Measurements from ENCODE around the gene LRP1B. TPM values are rescaled to one million over a fixed set of nuclear protein-coding genes. Genes with fewer than 3 reads are reported as not detected.

The LRP1B gene
- total RNA-seq, 2 donors from 2014 or later = 0.79 to 1.8 TPM

- 95 to 100% methylated on average over 1 to 8 of the region's 8 CpGs for WGBS, 2 experiments (ENCODE audit: insufficient coverage in 1 of 2, insufficient read length in 1 of 2)
- TF ChIP-seq, protein P1, sequence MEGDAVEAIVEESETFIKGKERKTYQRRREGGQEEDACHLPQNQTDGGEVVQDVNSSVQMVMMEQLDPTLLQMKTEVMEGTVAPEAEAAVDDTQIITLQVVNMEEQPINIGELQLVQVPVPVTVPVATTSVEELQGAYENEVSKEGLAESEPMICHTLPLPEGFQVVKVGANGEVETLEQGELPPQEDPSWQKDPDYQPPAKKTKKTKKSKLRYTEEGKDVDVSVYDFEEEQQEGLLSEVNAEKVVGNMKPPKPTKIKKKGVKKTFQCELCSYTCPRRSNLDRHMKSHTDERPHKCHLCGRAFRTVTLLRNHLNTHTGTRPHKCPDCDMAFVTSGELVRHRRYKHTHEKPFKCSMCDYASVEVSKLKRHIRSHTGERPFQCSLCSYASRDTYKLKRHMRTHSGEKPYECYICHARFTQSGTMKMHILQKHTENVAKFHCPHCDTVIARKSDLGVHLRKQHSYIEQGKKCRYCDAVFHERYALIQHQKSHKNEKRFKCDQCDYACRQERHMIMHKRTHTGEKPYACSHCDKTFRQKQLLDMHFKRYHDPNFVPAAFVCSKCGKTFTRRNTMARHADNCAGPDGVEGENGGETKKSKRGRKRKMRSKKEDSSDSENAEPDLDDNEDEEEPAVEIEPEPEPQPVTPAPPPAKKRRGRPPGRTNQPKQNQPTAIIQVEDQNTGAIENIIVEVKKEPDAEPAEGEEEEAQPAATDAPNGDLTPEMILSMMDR (conservative IDR thresholded peaks at IDR 0.05) = no peak
- H3K27ac Mint-ChIP-seq = no peak overlapping the region
Observed at GRCh38 chr2:141929331-141930252, 201.2 kb downstream of the LRP1B start.

GRCh38 chr2:141928476-141928875, 202.3 kb downstream of the LRP1B start:
- Mint-ChIP-seq H3K27me3 (ENCODE audit: insufficient read depth) (no peaks in the 10 kb centered on the region), H3K36me3 (ENCODE audit: low read depth) (no peaks in the 10 kb centered on the region), H3K27ac (no peak overlapping the region), H3K4me3 (no peak overlapping the region), H3K4me1 (peaks cover 39% of the 10 kb centered on the region), H3K9me3 (no peaks in the 10 kb centered on the region)
- Histone ChIP-seq H3K27ac (ENCODE audit: low read depth, low read length) (no peak overlapping the region), H3K27me3 (ENCODE audit: control insufficient read depth, insufficient read depth, low read length, poor library complexity, severe bottlenecking) (no peaks in the 10 kb centered on the region), H3K36me3 (ENCODE audit: control insufficient read depth, insufficient read depth, low read length) (no peaks in the 10 kb centered on the region), H3K9ac (ENCODE audit: extremely low read depth, low read length, poor library complexity, severe bottlenecking) (no peak overlapping the region), H3K4me3 (ENCODE audit: low read length) (no peak overlapping the region), H3K4me1 (ENCODE audit: control insufficient read depth, insufficient read depth, low read length) (peaks cover 9% of the 10 kb centered on the region), H3K9me3 (ENCODE audit: control insufficient read depth, low read length) (peaks cover 10% of the 10 kb centered on the region)
- TF ChIP-seq, protein P1 (conservative IDR thresholded peaks at IDR 0.05) = no peak
- DNase-seq = no peak

More at GRCh38 chr2:141929331-141930252, 201.2 kb downstream of the LRP1B start:
- Mint-ChIP-seq H3K9me3 (peaks cover 2% of the 10 kb centered on the region), H3K36me3 (ENCODE audit: low read depth) (peaks cover 4% of the 10 kb centered on the region), H3K4me1 (peaks cover 39% of the 10 kb centered on the region), H3K4me3 (no peak overlapping the region), H3K27me3 (ENCODE audit: insufficient read depth) (no peaks in the 10 kb centered on the region)
- DNase-seq = no peak
- Histone ChIP-seq H3K27me3 (ENCODE audit: control insufficient read depth, insufficient read depth, low read length, poor library complexity, severe bottlenecking) (no peaks in the 10 kb centered on the region), H3K27ac (ENCODE audit: low read depth, low read length) (no peak overlapping the region), H3K36me3 (ENCODE audit: control insufficient read depth, insufficient read depth, low read length) (no peaks in the 10 kb centered on the region), H3K9ac (ENCODE audit: extremely low read depth, low read length, poor library complexity, severe bottlenecking) (no peak overlapping the region), H3K4me1 (ENCODE audit: control insufficient read depth, insufficient read depth, low read length) (peaks cover 9% of the 10 kb centered on the region), H3K4me3 (ENCODE audit: low read length) (no peak overlapping the region), H3K9me3 (ENCODE audit: control insufficient read depth, low read length) (peaks cover 7% of the 10 kb centered on the region)

DNA sequence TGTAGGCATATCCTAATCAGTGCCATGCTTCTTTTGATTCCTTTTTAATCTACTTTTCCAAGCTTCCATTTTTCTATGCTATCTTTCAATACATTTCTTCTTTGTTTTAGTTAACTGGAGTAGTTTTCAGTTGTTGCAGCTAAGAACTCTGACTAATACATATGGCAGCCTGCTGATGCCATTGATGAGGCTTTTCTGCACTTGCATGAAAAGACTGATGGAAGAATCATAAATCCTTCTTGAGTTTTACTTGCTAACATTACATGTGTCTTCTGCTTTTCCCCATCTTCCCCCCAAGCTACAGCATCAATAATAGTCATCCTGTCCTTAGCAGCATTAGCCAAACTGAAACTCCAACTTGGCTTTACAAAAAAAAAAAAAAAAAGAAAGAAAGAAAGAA, 203.3 kb downstream of the LRP1B start:
- TF ChIP-seq, protein P1 (conservative IDR thresholded peaks at IDR 0.05) = no peak
- H3K4me1 Mint-ChIP-seq = peaks cover 39% of the 10 kb centered on the region
- H3K4me3 Mint-ChIP-seq = no peak overlapping the region
- Histone ChIP-seq H3K27ac (ENCODE audit: low read depth, low read length) (no peak overlapping the region), H3K4me1 (ENCODE audit: control insufficient read depth, insufficient read depth, low read length) (peaks cover 9% of the 10 kb centered on the region), H3K4me3 (ENCODE audit: low read length) (no peak overlapping the region), H3K9ac (ENCODE audit: extremely low read depth, low read length, poor library complexity, severe bottlenecking) (no peak overlapping the region), H3K36me3 (ENCODE audit: control insufficient read depth, insufficient read depth, low read length) (no peaks in the 10 kb centered on the region), H3K9me3 (ENCODE audit: control insufficient read depth, low read length) (peaks cover 10% of the 10 kb centered on the region), H3K27me3 (ENCODE audit: control insufficient read depth, insufficient read depth, low read length, poor library complexity, severe bottlenecking) (no peaks in the 10 kb centered on the region)
- no peaks in the 10 kb centered on the region for H3K27me3 Mint-ChIP-seq (ENCODE audit: insufficient read depth)
- no peaks in the 10 kb centered on the region for H3K36me3 Mint-ChIP-seq (ENCODE audit: low read depth)
- DNase-seq = no peak
- H3K9me3 Mint-ChIP-seq = no peaks in the 10 kb centered on the region
- no peak overlapping the region for H3K27ac Mint-ChIP-seq
